Osteocyte (in vitro differentiated cells): ENCODE results near the gene ADAMTS14. TPM values are rescaled to one million over a fixed set of nuclear protein-coding genes. Genes with fewer than 3 reads are reported as not detected.

ENCODE experiments used
- DNase-seq: peaks from one replicate; pipeline ENCODE4 v3.0.0; 2021; ENCODE audit warnings: mixed read lengths; ENCODE audit not compliant: unreplicated experiment; ENCODE audit errors: extremely low spot score
- H3K27ac Mint-ChIP-seq: one replicate; pipeline ENCODE4 v1.8.0; 2021; ENCODE audit warnings: mild to moderate bottlenecking, mixed read lengths; ENCODE audit not compliant: unreplicated experiment
- H3K27me3 Mint-ChIP-seq: one replicate; pipeline ENCODE4 v1.8.0; 2021; ENCODE audit warnings: mixed read lengths; ENCODE audit not compliant: unreplicated experiment
- H3K36me3 Mint-ChIP-seq: one replicate; pipeline ENCODE4 v1.8.0; 2021; ENCODE audit warnings: mixed read lengths; ENCODE audit not compliant: unreplicated experiment
- H3K4me1 Mint-ChIP-seq: one replicate; pipeline ENCODE4 v1.8.0; 2021; ENCODE audit warnings: mixed read lengths; ENCODE audit not compliant: unreplicated experiment
- H3K4me3 Mint-ChIP-seq: one replicate; pipeline ENCODE4 v1.8.0; 2021; ENCODE audit warnings: mild to moderate bottlenecking, moderate library complexity, mixed read lengths; ENCODE audit not compliant: unreplicated experiment
- H3K9me3 Mint-ChIP-seq: one replicate; pipeline ENCODE4 v1.8.0; 2021; ENCODE audit warnings: mixed read lengths; ENCODE audit not compliant: unreplicated experiment
- total RNA-seq: library from RNA; stranded (reverse); gene quantifications from 2 replicates; pipeline ENCODE4 v1.2.1, GENCODE V29; 2021
- TF ChIP-seq, protein P1 (sequence below): fragments of 200-600 bp; sonication (generic); IDR thresholded peaks from 2 replicates; pipeline ENCODE4 v1.5.0; 2021; ENCODE audit warnings: antibody characterized with exemption, mild to moderate bottlenecking, moderate library complexity

ADAMTS14 gene
- total RNA-seq, 1 donor from 2014 or later = 4.1 TPM

DNA sequence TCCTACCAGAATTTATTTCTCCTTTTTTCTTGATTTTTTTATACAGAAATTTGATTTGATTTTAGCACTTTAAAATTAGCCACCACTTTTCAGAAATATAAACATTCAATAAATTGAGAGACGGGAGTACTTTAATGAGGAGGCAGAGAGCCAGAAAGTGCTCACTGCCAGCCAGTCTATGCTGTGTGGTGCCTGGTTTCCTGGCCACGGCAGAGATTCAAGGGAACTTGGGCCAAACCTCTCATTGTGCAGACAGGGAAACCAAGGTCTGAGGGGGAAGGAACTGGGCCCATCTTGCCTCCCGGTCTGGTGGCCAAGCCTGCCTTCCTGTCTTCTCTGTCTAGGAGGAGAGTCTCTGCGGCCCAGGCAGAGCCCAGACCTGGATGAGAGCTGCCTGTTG lies 25.9 kb downstream of the ADAMTS14 start:
- Mint-ChIP-seq H3K4me1 (peaks cover 6% of the 10 kb centered on the region), H3K27ac (no peak overlapping the region), H3K9me3 (no peaks in the 10 kb centered on the region), H3K4me3 (no peak overlapping the region), H3K36me3 (no peaks in the 10 kb centered on the region), H3K27me3 (no peaks in the 10 kb centered on the region)
- TF ChIP-seq, protein P1, sequence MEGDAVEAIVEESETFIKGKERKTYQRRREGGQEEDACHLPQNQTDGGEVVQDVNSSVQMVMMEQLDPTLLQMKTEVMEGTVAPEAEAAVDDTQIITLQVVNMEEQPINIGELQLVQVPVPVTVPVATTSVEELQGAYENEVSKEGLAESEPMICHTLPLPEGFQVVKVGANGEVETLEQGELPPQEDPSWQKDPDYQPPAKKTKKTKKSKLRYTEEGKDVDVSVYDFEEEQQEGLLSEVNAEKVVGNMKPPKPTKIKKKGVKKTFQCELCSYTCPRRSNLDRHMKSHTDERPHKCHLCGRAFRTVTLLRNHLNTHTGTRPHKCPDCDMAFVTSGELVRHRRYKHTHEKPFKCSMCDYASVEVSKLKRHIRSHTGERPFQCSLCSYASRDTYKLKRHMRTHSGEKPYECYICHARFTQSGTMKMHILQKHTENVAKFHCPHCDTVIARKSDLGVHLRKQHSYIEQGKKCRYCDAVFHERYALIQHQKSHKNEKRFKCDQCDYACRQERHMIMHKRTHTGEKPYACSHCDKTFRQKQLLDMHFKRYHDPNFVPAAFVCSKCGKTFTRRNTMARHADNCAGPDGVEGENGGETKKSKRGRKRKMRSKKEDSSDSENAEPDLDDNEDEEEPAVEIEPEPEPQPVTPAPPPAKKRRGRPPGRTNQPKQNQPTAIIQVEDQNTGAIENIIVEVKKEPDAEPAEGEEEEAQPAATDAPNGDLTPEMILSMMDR = no peak
- DNase-seq = no peak

DNA sequence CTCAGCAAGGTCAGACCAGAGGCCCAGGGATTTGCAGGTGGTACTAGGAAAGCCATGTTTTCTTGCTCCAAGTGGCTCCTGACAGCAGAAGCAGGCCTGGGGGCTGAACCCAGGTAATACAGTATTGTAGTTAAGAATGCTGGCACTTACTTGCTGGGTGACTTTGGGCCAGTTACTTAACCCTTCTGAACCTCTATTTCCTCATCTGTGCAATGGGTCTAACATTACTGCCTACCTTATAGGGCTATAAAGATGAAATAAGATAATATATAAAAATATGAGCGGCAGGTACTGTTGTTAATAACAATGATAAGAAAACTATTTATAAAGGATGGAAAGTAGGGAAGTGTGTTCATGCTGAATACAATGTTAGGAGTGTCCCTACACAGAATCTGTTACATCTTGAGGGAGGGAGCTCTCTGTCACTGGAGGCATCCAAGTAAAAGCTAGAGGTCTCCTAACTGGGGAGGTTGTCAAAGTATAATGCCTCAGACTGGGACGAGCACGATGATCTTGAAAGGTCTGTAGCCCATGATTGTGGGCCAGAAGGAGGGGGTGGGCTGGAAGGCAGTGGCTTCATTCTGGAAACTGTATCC lies 26.9 kb downstream of the ADAMTS14 start:
- TF ChIP-seq, protein P1 = no peak
- DNase-seq = no peak
- Mint-ChIP-seq H3K27ac (no peak overlapping the region), H3K36me3 (no peaks in the 10 kb centered on the region), H3K9me3 (no peaks in the 10 kb centered on the region), H3K27me3 (no peaks in the 10 kb centered on the region), H3K4me3 (no peak overlapping the region), H3K4me1 (peaks cover 6% of the 10 kb centered on the region)

DNA sequence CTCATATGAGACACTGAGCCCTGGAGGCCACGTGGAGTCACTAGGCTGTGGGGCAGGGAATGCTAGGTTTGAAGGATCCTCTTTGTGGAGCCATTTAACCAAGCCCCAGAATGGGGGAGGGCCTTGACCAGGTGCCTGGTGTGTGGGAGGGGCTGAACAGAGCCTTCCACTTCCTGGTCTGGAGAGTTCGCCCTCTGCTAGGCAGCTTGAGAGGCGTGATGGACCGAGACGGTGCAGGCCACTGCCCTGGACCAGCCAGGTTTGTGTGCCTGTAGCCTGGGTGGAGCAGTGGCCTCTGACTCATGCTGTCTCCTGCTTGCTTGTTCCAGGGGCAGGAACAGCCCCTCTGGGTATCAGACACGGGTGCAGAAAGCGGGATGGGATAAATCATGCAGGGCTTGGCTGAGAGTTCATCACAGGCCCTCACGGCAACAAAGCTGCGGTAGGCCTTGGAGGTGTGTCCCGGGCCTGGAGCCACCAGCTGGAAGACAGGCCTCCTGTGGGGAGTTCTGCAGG lies 27.4 kb downstream of the ADAMTS14 start:
- DNase-seq = no peak
- TF ChIP-seq, protein P1 = no peak
- Mint-ChIP-seq H3K36me3 (no peaks in the 10 kb centered on the region), H3K27ac (no peak overlapping the region), H3K4me3 (no peak overlapping the region), H3K9me3 (no peaks in the 10 kb centered on the region), H3K27me3 (no peaks in the 10 kb centered on the region), H3K4me1 (peaks cover 6% of the 10 kb centered on the region)

DNA sequence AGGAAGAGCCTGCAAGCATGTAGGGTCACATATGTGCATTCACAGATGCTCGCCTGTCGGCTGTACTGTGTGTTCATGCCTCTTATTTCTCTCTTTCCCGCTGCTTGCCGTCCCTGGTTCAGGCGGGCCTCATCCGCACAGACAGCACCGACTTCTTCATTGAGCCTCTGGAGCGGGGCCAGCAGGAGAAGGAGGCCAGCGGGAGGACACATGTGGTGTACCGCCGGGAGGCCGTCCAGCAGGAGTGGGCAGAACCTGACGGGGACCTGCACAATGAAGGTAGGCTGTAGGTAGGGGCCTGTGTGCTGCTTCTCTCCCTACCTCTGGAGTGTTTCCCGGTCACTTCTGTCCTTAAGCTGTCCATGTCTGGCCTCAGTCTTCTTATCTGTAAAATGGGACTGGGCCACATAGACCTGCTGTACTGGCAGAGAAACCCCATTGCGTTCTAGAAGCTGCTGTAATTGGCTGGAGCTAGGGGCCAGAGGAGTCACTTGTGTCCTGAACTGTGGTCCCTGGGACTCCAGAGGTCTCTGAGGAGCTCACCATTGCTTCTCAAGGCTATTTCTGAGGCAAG lies 30.0 kb downstream of the ADAMTS14 start:
- H3K4me1 Mint-ChIP-seq = peaks cover 6% of the 10 kb centered on the region
- H3K9me3 Mint-ChIP-seq = no peaks in the 10 kb centered on the region
- no peak overlapping the region for H3K4me3 Mint-ChIP-seq
- H3K27me3 Mint-ChIP-seq = no peaks in the 10 kb centered on the region
- TF ChIP-seq, protein P1 = no peak
- no peak for DNase-seq
- no peak overlapping the region for H3K27ac Mint-ChIP-seq
- H3K36me3 Mint-ChIP-seq = no peaks in the 10 kb centered on the region

DNA sequence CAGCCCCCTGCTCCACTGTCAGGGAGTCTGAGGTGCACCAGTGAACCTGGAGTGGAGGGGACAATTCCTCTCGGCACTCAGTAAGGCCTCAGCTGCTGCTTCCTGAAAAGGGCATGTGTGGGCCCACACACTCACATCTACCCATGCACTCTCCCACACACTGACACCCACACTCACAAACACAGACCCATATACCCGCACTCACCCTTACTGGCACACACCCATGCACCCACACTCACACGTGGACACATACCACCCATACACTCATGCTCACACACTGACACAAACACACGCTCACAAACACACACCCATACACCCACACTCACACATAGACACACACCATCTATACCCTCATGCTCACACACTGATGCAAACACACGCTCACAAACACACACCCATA lies 31.9 kb downstream of the ADAMTS14 start:
- H3K27me3 Mint-ChIP-seq = no peaks in the 10 kb centered on the region
- DNase-seq = no peak

More for the DNA sequence above, 31.9 kb downstream of the ADAMTS14 start:
- TF ChIP-seq, protein P1 = no peak
- peaks cover 2% of the 10 kb centered on the region for H3K36me3 Mint-ChIP-seq
- no peak overlapping the region for H3K4me3 Mint-ChIP-seq
- H3K4me1 Mint-ChIP-seq = peaks cover 6% of the 10 kb centered on the region
- no peaks in the 10 kb centered on the region for H3K9me3 Mint-ChIP-seq
- no peak overlapping the region for H3K27ac Mint-ChIP-seq
